ENCODE measurements around the gene MBD5.

Gene MBD5

DNA sequence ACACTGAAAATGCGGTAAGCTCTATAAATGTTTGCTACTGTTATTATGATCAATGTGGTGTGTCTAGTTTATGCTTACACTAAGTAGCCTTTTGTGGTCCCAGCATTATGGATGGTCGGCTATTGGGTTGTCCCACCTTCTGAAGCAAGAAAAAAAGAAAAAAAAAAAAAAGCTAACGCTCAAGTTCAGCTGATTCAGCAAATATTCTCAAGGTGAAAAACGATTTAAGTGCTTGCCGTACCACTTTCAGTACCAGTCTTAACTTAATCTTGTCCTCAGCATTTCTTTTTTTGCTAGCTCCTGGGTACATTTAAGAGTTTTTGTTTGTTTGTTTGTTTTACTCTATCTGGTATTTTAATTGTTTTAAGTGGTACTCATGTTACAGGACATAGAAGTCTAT is 87.5 kb downstream of the MBD5 start:
- no peak for DNase-seq (ENCODE audit: low spot score)
- TF ChIP-seq, protein P1, sequence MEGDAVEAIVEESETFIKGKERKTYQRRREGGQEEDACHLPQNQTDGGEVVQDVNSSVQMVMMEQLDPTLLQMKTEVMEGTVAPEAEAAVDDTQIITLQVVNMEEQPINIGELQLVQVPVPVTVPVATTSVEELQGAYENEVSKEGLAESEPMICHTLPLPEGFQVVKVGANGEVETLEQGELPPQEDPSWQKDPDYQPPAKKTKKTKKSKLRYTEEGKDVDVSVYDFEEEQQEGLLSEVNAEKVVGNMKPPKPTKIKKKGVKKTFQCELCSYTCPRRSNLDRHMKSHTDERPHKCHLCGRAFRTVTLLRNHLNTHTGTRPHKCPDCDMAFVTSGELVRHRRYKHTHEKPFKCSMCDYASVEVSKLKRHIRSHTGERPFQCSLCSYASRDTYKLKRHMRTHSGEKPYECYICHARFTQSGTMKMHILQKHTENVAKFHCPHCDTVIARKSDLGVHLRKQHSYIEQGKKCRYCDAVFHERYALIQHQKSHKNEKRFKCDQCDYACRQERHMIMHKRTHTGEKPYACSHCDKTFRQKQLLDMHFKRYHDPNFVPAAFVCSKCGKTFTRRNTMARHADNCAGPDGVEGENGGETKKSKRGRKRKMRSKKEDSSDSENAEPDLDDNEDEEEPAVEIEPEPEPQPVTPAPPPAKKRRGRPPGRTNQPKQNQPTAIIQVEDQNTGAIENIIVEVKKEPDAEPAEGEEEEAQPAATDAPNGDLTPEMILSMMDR (IDR thresholded peaks at IDR 0.05; ENCODE audit: extremely low read depth, missing control alignments), result no peak

GRCh38 chr2:148110184-148110583 is 89.3 kb downstream of the MBD5 start:
- no peak for DNase-seq (ENCODE audit: low spot score)

DNA sequence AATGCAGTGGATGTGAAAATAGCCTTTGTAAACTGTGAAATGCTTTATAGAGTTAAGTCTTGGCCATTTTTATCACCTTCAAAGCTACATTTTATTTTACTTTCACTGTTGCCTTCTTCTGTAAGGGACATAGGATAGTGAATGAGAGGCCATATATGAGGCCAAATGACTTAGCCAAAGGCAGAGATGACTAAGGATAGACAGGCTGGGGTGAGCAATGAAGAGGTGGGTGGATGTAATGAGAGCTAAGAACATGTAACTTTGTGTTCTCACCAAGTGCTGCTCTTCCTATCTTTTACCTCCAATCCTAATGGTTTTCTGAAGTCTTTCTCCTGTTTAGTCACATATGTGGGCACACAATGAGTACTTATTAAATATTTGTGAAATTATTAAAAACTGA is 101.9 kb downstream of the MBD5 start:
- DNase-seq (ENCODE audit: low spot score), result no peak
- TF ChIP-seq, protein P1 (IDR thresholded peaks at IDR 0.05; ENCODE audit: extremely low read depth, missing control alignments), result no peak

More at GRCh38 chr2:148110184-148110583, 89.3 kb downstream of the MBD5 start:
- TF ChIP-seq, protein P1 (IDR thresholded peaks at IDR 0.05; ENCODE audit: extremely low read depth, missing control alignments), result no peak

DNA sequence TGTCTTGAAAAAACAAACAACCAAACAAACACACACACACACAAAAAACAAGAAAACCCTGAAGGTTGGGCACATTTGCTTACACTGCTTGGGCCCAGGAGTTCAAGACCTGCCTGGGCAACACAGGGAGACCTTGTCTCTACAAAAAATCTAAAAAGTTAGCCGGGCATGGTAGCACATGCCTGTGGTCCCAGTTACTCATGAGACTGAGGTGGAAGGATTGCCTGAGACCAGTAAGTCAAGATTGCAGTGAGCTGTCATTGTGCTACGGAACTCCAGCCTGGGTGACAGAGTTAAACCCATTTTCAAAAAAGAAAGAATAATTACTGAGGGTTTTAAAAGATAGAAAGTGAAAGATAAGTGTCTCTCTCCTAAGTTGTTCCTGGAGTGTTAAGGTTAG is 103.4 kb downstream of the MBD5 start:
- TF ChIP-seq, protein P1 (IDR thresholded peaks at IDR 0.05; ENCODE audit: extremely low read depth, missing control alignments), result no peak
- no peak for DNase-seq (ENCODE audit: low spot score)

DNA sequence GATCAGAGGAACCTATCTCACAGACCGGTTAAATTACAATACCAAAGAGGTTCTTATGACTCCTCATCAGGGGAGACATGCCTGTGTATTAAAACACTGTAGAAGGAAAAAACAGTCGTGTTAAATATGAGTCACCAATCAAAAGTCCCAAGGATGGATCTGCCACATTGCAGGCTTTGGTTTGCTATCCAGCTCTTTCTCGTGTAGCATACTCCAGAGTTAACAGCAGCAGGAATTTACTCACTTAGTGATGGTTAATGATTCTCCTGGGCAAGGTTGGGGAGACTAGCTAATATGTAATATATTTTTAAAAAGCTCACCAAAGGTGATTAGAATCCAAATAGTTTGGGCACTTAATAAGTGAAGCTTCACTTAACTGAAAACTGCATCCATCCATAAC is 109.7 kb downstream of the MBD5 start:
- no peak for DNase-seq (ENCODE audit: low spot score)
- TF ChIP-seq, protein P1 (IDR thresholded peaks at IDR 0.05; ENCODE audit: extremely low read depth, missing control alignments), result no peak

GRCh38 chr2:148132412-148132811 is 111.5 kb downstream of the MBD5 start:
- TF ChIP-seq, protein P1 (IDR thresholded peaks at IDR 0.05; ENCODE audit: extremely low read depth, missing control alignments), result no peak
- no peak for DNase-seq (ENCODE audit: low spot score)

GRCh38 chr2:148135705-148136104 is 114.8 kb downstream of the MBD5 start:
- no peak for DNase-seq (ENCODE audit: low spot score)
- TF ChIP-seq, protein P1 (IDR thresholded peaks at IDR 0.05; ENCODE audit: extremely low read depth, missing control alignments), result no peak

Data from GM20000 (cell line).